ENCODE measurements around the gene PHF1. TPM values are rescaled to one million over a fixed set of nuclear protein-coding genes. Genes with fewer than 3 reads are reported as not detected.

Gene PHF1
- total and polyA plus RNA-seq, 2 of the 13 experiments (the other 11 are each of a cell fraction or from before 2014, with no cell fraction given), result 25.4 to 61.9 TPM

DNA sequence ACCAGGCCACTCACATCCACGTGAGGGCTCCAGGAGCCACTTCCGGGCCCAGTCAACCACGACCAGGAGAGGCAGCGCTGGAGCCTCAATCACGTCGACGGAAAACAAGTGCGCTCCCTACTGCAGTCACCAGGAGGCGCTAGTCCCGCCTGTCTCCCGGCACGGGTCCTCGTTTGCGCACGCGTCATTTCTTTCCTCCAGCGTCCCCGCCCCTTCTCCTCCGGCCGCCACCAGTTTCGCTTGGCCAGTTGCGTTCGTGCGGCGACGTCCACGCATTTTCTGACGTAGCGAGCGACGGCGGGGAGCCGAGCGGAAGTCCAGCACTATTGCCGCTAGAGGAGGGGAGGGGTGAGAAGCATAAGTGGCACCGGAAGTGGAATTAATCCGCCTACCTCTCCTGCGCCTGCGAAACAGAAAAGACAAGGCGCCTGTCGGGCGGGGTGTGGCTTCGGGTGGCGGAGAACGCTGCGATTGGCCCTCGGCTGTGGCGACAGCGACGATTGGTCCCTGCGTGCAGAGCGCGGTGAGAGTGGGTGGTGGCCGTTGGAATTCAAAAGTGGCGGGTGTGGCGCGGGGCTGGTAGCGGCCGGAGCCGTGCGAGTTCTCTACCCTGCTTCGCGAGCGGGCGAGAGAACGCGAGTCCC, 19.4 kb upstream of the PHF1 start, which contains the start of gene KIFC1 (continued):
- TF ChIP-seq, protein P1, sequence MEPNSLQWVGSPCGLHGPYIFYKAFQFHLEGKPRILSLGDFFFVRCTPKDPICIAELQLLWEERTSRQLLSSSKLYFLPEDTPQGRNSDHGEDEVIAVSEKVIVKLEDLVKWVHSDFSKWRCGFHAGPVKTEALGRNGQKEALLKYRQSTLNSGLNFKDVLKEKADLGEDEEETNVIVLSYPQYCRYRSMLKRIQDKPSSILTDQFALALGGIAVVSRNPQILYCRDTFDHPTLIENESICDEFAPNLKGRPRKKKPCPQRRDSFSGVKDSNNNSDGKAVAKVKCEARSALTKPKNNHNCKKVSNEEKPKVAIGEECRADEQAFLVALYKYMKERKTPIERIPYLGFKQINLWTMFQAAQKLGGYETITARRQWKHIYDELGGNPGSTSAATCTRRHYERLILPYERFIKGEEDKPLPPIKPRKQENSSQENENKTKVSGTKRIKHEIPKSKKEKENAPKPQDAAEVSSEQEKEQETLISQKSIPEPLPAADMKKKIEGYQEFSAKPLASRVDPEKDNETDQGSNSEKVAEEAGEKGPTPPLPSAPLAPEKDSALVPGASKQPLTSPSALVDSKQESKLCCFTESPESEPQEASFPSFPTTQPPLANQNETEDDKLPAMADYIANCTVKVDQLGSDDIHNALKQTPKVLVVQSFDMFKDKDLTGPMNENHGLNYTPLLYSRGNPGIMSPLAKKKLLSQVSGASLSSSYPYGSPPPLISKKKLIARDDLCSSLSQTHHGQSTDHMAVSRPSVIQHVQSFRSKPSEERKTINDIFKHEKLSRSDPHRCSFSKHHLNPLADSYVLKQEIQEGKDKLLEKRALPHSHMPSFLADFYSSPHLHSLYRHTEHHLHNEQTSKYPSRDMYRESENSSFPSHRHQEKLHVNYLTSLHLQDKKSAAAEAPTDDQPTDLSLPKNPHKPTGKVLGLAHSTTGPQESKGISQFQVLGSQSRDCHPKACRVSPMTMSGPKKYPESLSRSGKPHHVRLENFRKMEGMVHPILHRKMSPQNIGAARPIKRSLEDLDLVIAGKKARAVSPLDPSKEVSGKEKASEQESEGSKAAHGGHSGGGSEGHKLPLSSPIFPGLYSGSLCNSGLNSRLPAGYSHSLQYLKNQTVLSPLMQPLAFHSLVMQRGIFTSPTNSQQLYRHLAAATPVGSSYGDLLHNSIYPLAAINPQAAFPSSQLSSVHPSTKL (CRISPR knock-in tag; IDR thresholded peaks at IDR 0.05), result peak; percentile 80
- TF ChIP-seq ZSCAN20 (CRISPR knock-in tag; IDR thresholded peaks at IDR 0.05; ENCODE audit: borderline replicate concordance) (no peak), GATAD2A (CRISPR knock-in tag; IDR thresholded peaks at IDR 0.05) (peak; percentile 88), ZNF564 (CRISPR knock-in tag; IDR thresholded peaks at IDR 0.05) (peak; percentile 60; the same call in 1 of the 2 replicates), ZFY (CRISPR knock-in tag; IDR thresholded peaks at IDR 0.05) (peak; percentile 92), AHR (CRISPR knock-in tag; IDR thresholded peaks at IDR 0.05) (peak; percentile 85; the same call in 1 of the 2 replicates), HDAC1 (CRISPR knock-in tag; IDR thresholded peaks at IDR 0.05) (peak; percentile 100), KDM5A (IDR thresholded peaks at IDR 0.05; ENCODE audit: borderline replicate concordance, low read length) (peak; percentile 46; the same call in 1 of the 2 replicates), ZNF446 (CRISPR knock-in tag; IDR thresholded peaks at IDR 0.05) (no peak), STAT5B (CRISPR knock-in tag; IDR thresholded peaks at IDR 0.05) (0 out of 2 replicates have a peak, but pooled peaks have one; percentile 50), TBL1XR1 (IDR thresholded peaks at IDR 0.05; ENCODE audit: borderline replicate concordance, low read length, partially characterized antibody) (peak; percentile 13), JUNB (CRISPR knock-in tag; IDR thresholded peaks at IDR 0.05; ENCODE audit: borderline replicate concordance) (peak; percentile 89), SIX4 (CRISPR knock-in tag; IDR thresholded peaks at IDR 0.05) (peak; percentile 26; the same call in 1 of the 2 replicates), RXRA (CRISPR knock-in tag; IDR thresholded peaks at IDR 0.05) (peak; percentile 81), ZNF350 (CRISPR knock-in tag; IDR thresholded peaks at IDR 0.05; ENCODE audit: borderline replicate concordance, low read depth) (peak; percentile 99), HOXD1 (CRISPR knock-in tag; IDR thresholded peaks at IDR 0.05) (peak; percentile 13; the same call in 1 of the 2 replicates), HMG20B (CRISPR knock-in tag; conservative IDR thresholded peaks at IDR 0.05) (peak; percentile 63; the same call in 1 of the 2 replicates), CHD2 (IDR thresholded peaks at IDR 0.05; ENCODE audit: low read depth, low read length) (no peak; the same call in 1 of the 2 replicates), ETV6 (CRISPR knock-in tag; conservative IDR thresholded peaks at IDR 0.05) (no peak; the same call in 1 of the 2 replicates)
- TF ChIP-seq, protein P2, sequence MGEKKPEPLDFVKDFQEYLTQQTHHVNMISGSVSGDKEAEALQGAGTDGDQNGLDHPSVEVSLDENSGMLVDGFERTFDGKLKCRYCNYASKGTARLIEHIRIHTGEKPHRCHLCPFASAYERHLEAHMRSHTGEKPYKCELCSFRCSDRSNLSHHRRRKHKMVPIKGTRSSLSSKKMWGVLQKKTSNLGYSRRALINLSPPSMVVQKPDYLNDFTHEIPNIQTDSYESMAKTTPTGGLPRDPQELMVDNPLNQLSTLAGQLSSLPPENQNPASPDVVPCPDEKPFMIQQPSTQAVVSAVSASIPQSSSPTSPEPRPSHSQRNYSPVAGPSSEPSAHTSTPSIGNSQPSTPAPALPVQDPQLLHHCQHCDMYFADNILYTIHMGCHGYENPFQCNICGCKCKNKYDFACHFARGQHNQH (CRISPR knock-in tag; IDR thresholded peaks at IDR 0.05), result peak; percentile 96
- TF ChIP-seq, protein P3, sequence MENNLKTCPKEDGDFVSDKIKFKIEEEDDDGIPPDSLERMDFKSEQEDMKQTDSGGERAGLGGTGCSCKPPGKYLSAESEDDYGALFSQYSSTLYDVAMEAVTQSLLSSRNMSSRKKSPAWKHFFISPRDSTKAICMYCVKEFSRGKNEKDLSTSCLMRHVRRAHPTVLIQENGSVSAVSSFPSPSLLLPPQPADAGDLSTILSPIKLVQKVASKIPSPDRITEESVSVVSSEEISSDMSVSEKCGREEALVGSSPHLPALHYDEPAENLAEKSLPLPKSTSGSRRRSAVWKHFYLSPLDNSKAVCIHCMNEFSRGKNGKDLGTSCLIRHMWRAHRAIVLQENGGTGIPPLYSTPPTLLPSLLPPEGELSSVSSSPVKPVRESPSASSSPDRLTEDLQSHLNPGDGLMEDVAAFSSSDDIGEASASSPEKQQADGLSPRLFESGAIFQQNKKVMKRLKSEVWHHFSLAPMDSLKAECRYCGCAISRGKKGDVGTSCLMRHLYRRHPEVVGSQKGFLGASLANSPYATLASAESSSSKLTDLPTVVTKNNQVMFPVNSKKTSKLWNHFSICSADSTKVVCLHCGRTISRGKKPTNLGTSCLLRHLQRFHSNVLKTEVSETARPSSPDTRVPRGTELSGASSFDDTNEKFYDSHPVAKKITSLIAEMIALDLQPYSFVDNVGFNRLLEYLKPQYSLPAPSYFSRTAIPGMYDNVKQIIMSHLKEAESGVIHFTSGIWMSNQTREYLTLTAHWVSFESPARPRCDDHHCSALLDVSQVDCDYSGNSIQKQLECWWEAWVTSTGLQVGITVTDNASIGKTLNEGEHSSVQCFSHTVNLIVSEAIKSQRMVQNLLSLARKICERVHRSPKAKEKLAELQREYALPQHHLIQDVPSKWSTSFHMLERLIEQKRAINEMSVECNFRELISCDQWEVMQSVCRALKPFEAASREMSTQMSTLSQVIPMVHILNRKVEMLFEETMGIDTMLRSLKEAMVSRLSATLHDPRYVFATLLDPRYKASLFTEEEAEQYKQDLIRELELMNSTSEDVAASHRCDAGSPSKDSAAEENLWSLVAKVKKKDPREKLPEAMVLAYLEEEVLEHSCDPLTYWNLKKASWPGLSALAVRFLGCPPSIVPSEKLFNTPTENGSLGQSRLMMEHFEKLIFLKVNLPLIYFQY (CRISPR knock-in tag; IDR thresholded peaks at IDR 0.05; ENCODE audit: borderline replicate concordance), result peak; percentile 84
